Nephron progenitor cell (in vitro differentiated cells): ENCODE results near the gene DPP10.

Experiments used
- DNase-seq: peaks from one replicate; pipeline ENCODE4 v3.0.0; 2021
- H3K27ac Mint-ChIP-seq: 2 replicates; pipeline ENCODE4 v1.8.0; 2021; ENCODE audit warnings: mild to moderate bottlenecking, moderate library complexity, mixed read lengths
- H3K27me3 Mint-ChIP-seq: 2 replicates; pipeline ENCODE4 v1.8.0; 2021; ENCODE audit warnings: mild to moderate bottlenecking, low read depth, mixed read lengths; ENCODE audit not compliant: poor library complexity
- H3K36me3 Mint-ChIP-seq: 2 replicates; pipeline ENCODE4 v1.8.0; 2021; ENCODE audit warnings: low read depth, mixed read lengths
- H3K4me1 Mint-ChIP-seq: 2 replicates; pipeline ENCODE4 v1.8.0; 2021; ENCODE audit warnings: mixed read lengths
- H3K4me3 Mint-ChIP-seq: 2 replicates; pipeline ENCODE4 v1.8.0; 2021; ENCODE audit warnings: mild to moderate bottlenecking, moderate library complexity, mixed read lengths
- H3K9me3 Mint-ChIP-seq: 2 replicates; pipeline ENCODE4 v1.8.0; 2021; ENCODE audit warnings: mild to moderate bottlenecking, moderate library complexity, mixed read lengths
- TF ChIP-seq, protein P1 (sequence below): fragments of 200-600 bp; sonication (generic); IDR thresholded peaks from 2 replicates; pipeline ENCODE4 v1.5.0; 2021; ENCODE audit warnings: antibody characterized with exemption

Gene DPP10

DNA sequence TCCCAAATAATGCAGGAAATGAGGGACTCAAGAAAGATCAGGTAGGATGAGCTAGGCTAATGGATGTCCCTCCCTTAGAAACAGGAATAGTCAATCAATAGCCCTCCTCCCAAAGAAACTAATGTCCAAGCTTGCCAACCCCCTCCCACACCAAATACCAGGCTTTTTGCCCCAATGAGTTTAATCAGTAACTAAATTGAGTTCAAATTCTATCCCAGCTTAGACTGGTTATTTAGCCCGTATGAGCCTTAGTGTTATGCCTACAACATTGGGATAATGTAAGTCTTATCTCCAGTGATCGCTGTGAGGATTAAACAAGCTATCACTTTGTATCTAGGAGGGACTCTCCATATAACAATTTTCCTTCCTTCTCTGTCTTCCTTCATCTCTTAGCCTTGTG, 310.7 kb downstream of the DPP10 start:
- TF ChIP-seq, protein P1, sequence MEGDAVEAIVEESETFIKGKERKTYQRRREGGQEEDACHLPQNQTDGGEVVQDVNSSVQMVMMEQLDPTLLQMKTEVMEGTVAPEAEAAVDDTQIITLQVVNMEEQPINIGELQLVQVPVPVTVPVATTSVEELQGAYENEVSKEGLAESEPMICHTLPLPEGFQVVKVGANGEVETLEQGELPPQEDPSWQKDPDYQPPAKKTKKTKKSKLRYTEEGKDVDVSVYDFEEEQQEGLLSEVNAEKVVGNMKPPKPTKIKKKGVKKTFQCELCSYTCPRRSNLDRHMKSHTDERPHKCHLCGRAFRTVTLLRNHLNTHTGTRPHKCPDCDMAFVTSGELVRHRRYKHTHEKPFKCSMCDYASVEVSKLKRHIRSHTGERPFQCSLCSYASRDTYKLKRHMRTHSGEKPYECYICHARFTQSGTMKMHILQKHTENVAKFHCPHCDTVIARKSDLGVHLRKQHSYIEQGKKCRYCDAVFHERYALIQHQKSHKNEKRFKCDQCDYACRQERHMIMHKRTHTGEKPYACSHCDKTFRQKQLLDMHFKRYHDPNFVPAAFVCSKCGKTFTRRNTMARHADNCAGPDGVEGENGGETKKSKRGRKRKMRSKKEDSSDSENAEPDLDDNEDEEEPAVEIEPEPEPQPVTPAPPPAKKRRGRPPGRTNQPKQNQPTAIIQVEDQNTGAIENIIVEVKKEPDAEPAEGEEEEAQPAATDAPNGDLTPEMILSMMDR, result no peak
- H3K4me1 Mint-ChIP-seq, result no peaks in the 10 kb centered on the region
- H3K27ac Mint-ChIP-seq, result no peak overlapping the region
- H3K27me3 Mint-ChIP-seq, result peaks cover 9% of the 10 kb centered on the region
- no peaks in the 10 kb centered on the region for H3K9me3 Mint-ChIP-seq
- no peaks in the 10 kb centered on the region for H3K36me3 Mint-ChIP-seq
- H3K4me3 Mint-ChIP-seq, result no peak overlapping the region
- DNase-seq, result no peak

- H3K4me1 Mint-ChIP-seq, result no peaks in the 10 kb centered on the region
- no peaks in the 10 kb centered on the region for H3K36me3 Mint-ChIP-seq
- no peak for DNase-seq
- peaks cover 9% of the 10 kb centered on the region for H3K27me3 Mint-ChIP-seq
- TF ChIP-seq, protein P1, result no peak
- H3K27ac Mint-ChIP-seq, result peak overlapping the region; percentile 17
- H3K9me3 Mint-ChIP-seq, result no peaks in the 10 kb centered on the region
- no peak overlapping the region for H3K4me3 Mint-ChIP-seq
Measured at GRCh38 chr2:114754907-114755563, 312.6 kb downstream of the DPP10 start.

- Mint-ChIP-seq H3K27me3 (peaks cover 3% of the 10 kb centered on the region), H3K9me3 (no peaks in the 10 kb centered on the region), H3K27ac (no peak overlapping the region), H3K4me3 (no peak overlapping the region), H3K36me3 (no peaks in the 10 kb centered on the region), H3K4me1 (no peaks in the 10 kb centered on the region)
- TF ChIP-seq, protein P1, result no peak
- no peak for DNase-seq
Measured at GRCh38 chr2:114762376-114762775, 319.9 kb downstream of the DPP10 start.

DNA sequence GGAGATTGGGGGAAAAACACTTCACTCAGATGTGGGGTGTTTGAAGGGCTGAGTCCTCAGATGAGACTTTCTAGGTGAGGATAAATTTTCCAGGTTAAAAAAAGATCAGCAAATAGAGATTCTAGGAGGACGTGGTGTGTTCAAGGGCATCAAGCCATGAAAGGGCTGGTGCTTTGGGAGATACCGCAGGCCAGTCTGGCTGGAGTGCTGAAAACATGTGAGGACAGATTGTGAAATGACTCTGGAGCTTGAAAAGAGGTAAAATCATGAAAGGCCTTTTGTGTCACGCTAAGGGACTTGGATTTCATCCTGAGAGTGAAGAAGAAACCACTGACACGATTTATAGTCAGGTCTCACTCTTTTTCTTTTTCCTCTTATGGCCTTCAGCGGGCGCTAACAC, 320.5 kb downstream of the DPP10 start:
- H3K4me3 Mint-ChIP-seq, result no peak overlapping the region
- H3K27ac Mint-ChIP-seq, result no peak overlapping the region
- no peaks in the 10 kb centered on the region for H3K9me3 Mint-ChIP-seq
- TF ChIP-seq, protein P1, result no peak
- H3K27me3 Mint-ChIP-seq, result no peaks in the 10 kb centered on the region
- no peak for DNase-seq
- H3K36me3 Mint-ChIP-seq, result no peaks in the 10 kb centered on the region
- H3K4me1 Mint-ChIP-seq, result no peaks in the 10 kb centered on the region

GRCh38 chr2:114769110-114769509, 326.7 kb downstream of the DPP10 start:
- TF ChIP-seq, protein P1, result no peak

DNA sequence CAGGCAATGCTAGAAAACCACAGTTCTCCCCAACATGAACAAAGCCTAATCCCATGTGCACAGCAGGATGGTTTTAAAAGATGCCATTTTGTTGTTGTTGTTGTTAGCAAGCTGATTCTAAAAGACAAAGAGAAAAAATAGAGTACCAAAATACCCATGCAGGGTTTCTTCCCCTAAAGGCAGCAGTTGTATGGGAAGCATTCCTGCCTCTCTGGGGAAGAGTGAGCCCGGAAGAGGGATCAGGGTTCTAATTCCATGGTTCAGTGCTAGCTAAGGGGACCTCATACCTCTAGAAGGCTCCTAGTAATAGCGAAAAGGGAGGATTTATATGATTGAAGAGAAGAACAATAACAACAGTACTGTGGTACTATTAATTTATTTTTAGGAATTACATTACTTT, 327.6 kb downstream of the DPP10 start:
- Mint-ChIP-seq H3K36me3 (no peaks in the 10 kb centered on the region), H3K4me3 (no peak overlapping the region), H3K27me3 (no peaks in the 10 kb centered on the region), H3K9me3 (no peaks in the 10 kb centered on the region), H3K27ac (no peak overlapping the region), H3K4me1 (no peaks in the 10 kb centered on the region)
- DNase-seq, result no peak
- TF ChIP-seq, protein P1, result no peak

More at GRCh38 chr2:114769110-114769509, 326.7 kb downstream of the DPP10 start:
- Mint-ChIP-seq H3K27me3 (no peaks in the 10 kb centered on the region), H3K36me3 (no peaks in the 10 kb centered on the region), H3K27ac (no peak overlapping the region), H3K4me3 (no peak overlapping the region), H3K4me1 (no peaks in the 10 kb centered on the region), H3K9me3 (no peaks in the 10 kb centered on the region)
- DNase-seq, result no peak
